ENCODE data around the gene ACTL7B.

The ACTL7B gene

DNA sequence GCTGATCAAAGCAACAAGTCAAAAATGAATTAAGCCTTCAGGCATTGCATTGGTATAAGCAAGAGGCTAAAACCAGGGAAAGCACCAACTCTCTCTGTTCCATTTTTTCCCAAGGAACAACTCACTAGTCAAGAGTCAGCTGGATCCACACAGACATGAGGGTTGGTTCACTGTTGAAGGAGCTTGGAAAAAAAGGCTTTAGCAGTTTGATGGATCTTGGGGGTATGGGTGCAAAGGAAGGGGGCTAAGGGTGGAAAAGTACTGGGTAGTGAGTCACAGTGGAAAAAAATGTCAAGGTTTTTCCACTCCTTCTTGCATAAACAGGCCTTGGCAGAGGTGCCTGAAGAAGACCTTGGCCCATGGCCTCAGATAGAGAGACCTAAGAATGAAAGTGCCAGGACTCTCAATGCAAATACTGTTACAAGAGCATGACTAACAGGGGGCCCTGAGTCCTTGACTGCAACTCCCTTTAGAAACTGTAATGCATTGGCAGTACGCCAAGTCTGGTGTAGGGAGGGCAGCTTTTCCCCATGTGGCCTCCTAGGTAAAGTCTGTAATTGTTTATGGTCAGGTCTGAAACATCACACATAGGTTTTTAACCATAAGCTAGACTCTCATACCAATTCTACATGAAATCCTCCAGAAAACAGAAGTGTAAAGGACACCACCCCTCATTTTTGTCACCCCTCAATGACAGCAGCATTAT, 30.0 kb upstream of the ACTL7B start:
- no peaks in the 10 kb centered on the region for H3K4me1 ChIP-seq (ENCODE audit: control insufficient read depth, low read depth, low read length)
- H3K9ac ChIP-seq (ENCODE audit: low read length) = no peak overlapping the region
- no peak overlapping the region for H3K27ac ChIP-seq (ENCODE audit: low read length)
- peaks cover 28% of the 10 kb centered on the region for H3K36me3 ChIP-seq (ENCODE audit: control insufficient read depth, low read depth, low read length)
- H3K9me3 ChIP-seq (ENCODE audit: control insufficient read depth, low read depth, low read length) = no peaks in the 10 kb centered on the region
- H3K4me3 ChIP-seq (ENCODE audit: low read length) = no peak overlapping the region
- no peaks in the 10 kb centered on the region for H3K27me3 ChIP-seq (ENCODE audit: control insufficient read depth, insufficient read depth, low read length)

DNA sequence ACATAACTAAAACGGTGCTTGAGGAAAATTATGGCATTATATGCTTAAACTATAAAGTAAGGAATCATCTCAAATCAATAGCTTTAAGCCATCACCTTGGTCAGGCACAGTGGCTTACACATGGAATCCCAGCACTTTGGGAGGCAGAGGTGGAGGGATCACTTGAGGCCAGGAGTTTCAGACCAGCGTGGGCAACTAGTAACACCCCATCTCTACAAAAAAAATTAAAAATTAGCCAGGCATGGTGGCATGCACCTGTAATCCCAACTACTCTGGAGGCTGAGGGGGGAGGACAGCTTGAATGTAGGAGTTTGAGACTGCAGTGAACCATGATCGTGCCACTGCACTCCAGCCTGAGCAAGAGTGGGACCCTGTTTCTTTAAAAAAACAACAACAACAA, 28.9 kb upstream of the ACTL7B start:
- Histone ChIP-seq H3K9me3 (ENCODE audit: control insufficient read depth, low read depth, low read length) (no peaks in the 10 kb centered on the region), H3K27ac (ENCODE audit: low read length) (no peak overlapping the region), H3K4me1 (ENCODE audit: control insufficient read depth, low read depth, low read length) (no peaks in the 10 kb centered on the region), H3K4me3 (ENCODE audit: low read length) (no peak overlapping the region), H3K27me3 (ENCODE audit: control insufficient read depth, insufficient read depth, low read length) (no peaks in the 10 kb centered on the region), H3K36me3 (ENCODE audit: control insufficient read depth, low read depth, low read length) (peaks cover 31% of the 10 kb centered on the region), H3K9ac (ENCODE audit: low read length) (no peak overlapping the region)

DNA sequence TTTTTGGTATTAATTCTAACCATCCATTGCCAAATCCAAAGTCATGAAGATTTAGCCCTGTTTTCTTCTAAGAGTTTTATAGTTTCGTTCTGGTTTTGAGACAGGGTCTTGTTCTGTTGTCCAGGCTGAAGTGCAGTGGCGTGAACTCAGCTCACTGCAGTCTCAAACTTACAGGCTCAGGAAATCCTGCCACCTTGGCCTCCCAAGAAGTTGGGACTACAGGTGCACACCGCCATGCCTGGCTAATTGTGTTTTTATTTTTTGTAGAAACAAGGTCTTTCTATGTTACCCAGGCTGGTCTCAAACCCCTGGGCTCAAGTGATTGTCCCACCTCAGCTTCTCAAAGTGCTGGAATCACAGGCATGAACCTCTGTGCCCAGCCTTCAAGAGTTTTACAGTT, 27.3 kb upstream of the ACTL7B start:
- no peak overlapping the region for H3K9ac ChIP-seq (ENCODE audit: low read length)
- H3K27me3 ChIP-seq (ENCODE audit: control insufficient read depth, insufficient read depth, low read length) = no peaks in the 10 kb centered on the region
- peaks cover 34% of the 10 kb centered on the region for H3K36me3 ChIP-seq (ENCODE audit: control insufficient read depth, low read depth, low read length)
- H3K4me3 ChIP-seq (ENCODE audit: low read length) = no peak overlapping the region
- no peaks in the 10 kb centered on the region for H3K4me1 ChIP-seq (ENCODE audit: control insufficient read depth, low read depth, low read length)
- H3K27ac ChIP-seq (ENCODE audit: low read length) = no peak overlapping the region
- no peaks in the 10 kb centered on the region for H3K9me3 ChIP-seq (ENCODE audit: control insufficient read depth, low read depth, low read length)

GRCh38 chr9:108882052-108882888, 26.5 kb upstream of the ACTL7B start:
- Histone ChIP-seq H3K4me3 (ENCODE audit: low read length) (no peak overlapping the region), H3K27me3 (ENCODE audit: control insufficient read depth, insufficient read depth, low read length) (no peaks in the 10 kb centered on the region), H3K9ac (ENCODE audit: low read length) (no peak overlapping the region), H3K4me1 (ENCODE audit: control insufficient read depth, low read depth, low read length) (no peaks in the 10 kb centered on the region), H3K27ac (ENCODE audit: low read length) (no peak overlapping the region), H3K36me3 (ENCODE audit: control insufficient read depth, low read depth, low read length) (peaks cover 39% of the 10 kb centered on the region), H3K9me3 (ENCODE audit: control insufficient read depth, low read depth, low read length) (no peaks in the 10 kb centered on the region)

DNA sequence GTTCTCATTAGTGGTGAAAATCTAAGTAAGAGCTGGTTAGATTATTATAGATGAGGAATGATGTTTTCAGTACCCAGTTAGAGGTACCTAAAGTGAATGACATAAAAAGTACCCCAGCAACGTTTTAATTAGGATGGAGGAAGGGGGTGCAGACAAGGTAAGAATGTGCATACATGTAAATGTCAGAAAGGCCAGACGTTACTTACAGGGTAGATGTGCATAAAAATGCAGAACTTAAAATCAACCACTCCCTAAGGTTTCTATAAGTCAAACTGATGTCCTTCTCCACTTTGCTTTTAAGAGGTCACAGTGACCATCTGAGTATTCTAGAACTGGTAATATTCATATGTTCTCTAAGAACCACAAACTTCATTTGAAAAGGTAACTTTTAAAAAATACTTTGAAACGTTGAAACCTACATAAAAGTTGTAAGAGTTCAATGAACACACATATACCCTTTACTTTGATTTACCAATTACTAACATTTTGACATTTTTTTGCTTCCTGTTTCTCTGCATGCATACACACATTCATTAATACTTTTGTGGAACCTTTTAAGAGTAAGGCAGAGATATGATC, 25.0 kb upstream of the ACTL7B start:
- Histone ChIP-seq H3K27me3 (ENCODE audit: control insufficient read depth, insufficient read depth, low read length) (no peaks in the 10 kb centered on the region), H3K36me3 (ENCODE audit: control insufficient read depth, low read depth, low read length) (peaks cover 39% of the 10 kb centered on the region), H3K9ac (ENCODE audit: low read length) (no peak overlapping the region), H3K4me3 (ENCODE audit: low read length) (no peak overlapping the region), H3K4me1 (ENCODE audit: control insufficient read depth, low read depth, low read length) (no peaks in the 10 kb centered on the region), H3K27ac (ENCODE audit: low read length) (no peak overlapping the region), H3K9me3 (ENCODE audit: control insufficient read depth, low read depth, low read length) (no peaks in the 10 kb centered on the region)

DNA sequence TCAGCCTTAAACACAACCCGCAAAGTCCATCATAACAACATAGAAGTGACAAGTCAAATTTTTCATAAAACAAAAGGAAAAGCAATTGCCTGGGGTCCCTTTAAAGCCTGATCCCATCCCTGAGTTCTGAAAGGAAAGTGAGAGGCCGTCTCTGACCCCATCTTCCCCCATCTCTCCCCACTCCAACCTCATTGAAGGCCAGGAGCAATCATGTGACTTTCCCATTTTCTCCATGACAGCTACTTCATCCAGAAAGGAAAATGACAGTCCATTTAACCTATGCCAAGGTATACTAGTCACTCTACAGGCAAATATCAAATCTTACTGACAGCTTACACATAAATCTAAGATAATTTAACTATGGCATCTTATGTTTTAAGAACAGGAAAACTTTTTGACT, 21.7 kb upstream of the ACTL7B start:
- Histone ChIP-seq H3K9ac (ENCODE audit: low read length) (no peak overlapping the region), H3K36me3 (ENCODE audit: control insufficient read depth, low read depth, low read length) (peaks cover 59% of the 10 kb centered on the region), H3K4me3 (ENCODE audit: low read length) (no peak overlapping the region), H3K27ac (ENCODE audit: low read length) (no peak overlapping the region), H3K27me3 (ENCODE audit: control insufficient read depth, insufficient read depth, low read length) (no peaks in the 10 kb centered on the region), H3K4me1 (ENCODE audit: control insufficient read depth, low read depth, low read length) (no peaks in the 10 kb centered on the region), H3K9me3 (ENCODE audit: control insufficient read depth, low read depth, low read length) (no peaks in the 10 kb centered on the region)

GRCh38 chr9:108876425-108876824, 20.6 kb upstream of the ACTL7B start:
- Histone ChIP-seq H3K36me3 (ENCODE audit: control insufficient read depth, low read depth, low read length) (peaks cover 62% of the 10 kb centered on the region), H3K4me1 (ENCODE audit: control insufficient read depth, low read depth, low read length) (no peaks in the 10 kb centered on the region), H3K9ac (ENCODE audit: low read length) (no peak overlapping the region), H3K27me3 (ENCODE audit: control insufficient read depth, insufficient read depth, low read length) (no peaks in the 10 kb centered on the region), H3K9me3 (ENCODE audit: control insufficient read depth, low read depth, low read length) (no peaks in the 10 kb centered on the region), H3K27ac (ENCODE audit: low read length) (no peak overlapping the region), H3K4me3 (ENCODE audit: low read length) (no peak overlapping the region)

DNA sequence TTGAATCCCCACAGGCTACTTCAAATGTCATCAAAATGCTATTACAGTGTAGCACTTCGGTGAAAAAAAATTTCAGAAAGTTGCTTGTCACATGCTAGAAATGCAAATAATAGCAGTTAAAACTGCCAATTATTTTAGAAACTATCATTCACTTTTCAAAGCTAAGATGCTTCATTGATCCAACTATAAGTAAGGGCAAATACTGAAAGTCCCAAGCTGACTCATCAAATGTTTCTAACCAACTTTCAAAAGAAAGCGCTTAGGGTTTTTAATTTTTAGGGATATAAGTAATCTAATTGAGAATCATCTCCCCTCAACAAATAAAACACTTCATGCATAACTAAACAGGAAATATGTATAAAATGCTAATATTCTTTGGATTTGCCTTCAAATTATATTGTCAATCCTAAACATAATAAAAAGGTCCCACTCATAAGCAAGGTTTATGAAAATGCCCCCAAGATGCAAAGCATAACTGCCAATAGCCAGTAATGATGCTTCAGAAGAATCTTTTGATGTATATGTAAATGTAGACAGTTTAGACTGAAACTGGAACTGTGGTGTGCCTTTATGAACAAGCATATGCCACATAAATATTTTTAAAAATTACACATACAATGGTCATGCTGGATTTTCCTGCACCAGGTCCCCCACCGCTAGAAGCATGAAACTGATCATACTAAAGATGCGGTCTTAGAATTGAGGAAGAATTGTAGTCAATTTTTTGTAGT, 18.4 kb upstream of the ACTL7B start:
- Histone ChIP-seq H3K4me1 (ENCODE audit: control insufficient read depth, low read depth, low read length) (no peaks in the 10 kb centered on the region), H3K36me3 (ENCODE audit: control insufficient read depth, low read depth, low read length) (peaks cover 54% of the 10 kb centered on the region), H3K27ac (ENCODE audit: low read length) (no peak overlapping the region), H3K9ac (ENCODE audit: low read length) (no peak overlapping the region), H3K27me3 (ENCODE audit: control insufficient read depth, insufficient read depth, low read length) (no peaks in the 10 kb centered on the region), H3K9me3 (ENCODE audit: control insufficient read depth, low read depth, low read length) (no peaks in the 10 kb centered on the region), H3K4me3 (ENCODE audit: low read length) (no peak overlapping the region)

GRCh38 chr9:108869092-108869725, 13.4 kb upstream of the ACTL7B start:
- H3K4me1 ChIP-seq (ENCODE audit: control insufficient read depth, low read depth, low read length) = no peaks in the 10 kb centered on the region
- H3K9ac ChIP-seq (ENCODE audit: low read length) = no peak overlapping the region
- H3K9me3 ChIP-seq (ENCODE audit: control insufficient read depth, low read depth, low read length) = no peaks in the 10 kb centered on the region
- peaks cover 35% of the 10 kb centered on the region for H3K36me3 ChIP-seq (ENCODE audit: control insufficient read depth, low read depth, low read length)
- no peak overlapping the region for H3K4me3 ChIP-seq (ENCODE audit: low read length)
- H3K27me3 ChIP-seq (ENCODE audit: control insufficient read depth, insufficient read depth, low read length) = no peaks in the 10 kb centered on the region
- no peak overlapping the region for H3K27ac ChIP-seq (ENCODE audit: low read length)

DNA sequence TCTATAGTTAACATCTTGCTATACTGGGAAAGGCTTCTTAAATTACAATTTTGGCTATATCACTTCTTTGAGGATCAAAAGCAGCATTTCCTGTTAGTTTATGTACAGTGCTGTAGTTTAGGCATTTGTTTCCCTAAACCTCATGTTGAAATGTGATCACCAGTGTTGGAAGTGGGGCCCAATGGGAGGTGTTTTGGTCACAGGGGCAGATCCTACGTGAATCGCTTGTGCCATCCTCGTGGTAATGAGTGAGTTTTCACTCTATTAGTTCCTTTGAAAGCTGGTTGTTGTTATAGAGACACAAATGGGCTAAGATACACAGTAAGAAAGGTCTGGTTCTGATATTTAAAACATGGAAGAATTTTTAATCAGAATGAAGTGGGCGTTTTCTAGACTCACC, 12.0 kb upstream of the ACTL7B start:
- no peak overlapping the region for H3K27ac ChIP-seq (ENCODE audit: low read length)
- H3K4me1 ChIP-seq (ENCODE audit: control insufficient read depth, low read depth, low read length) = no peaks in the 10 kb centered on the region

GRCh38 chr9:108867116-108867515, 11.3 kb upstream of the ACTL7B start:
- H3K27me3 ChIP-seq (ENCODE audit: control insufficient read depth, insufficient read depth, low read length) = no peaks in the 10 kb centered on the region
- no peak overlapping the region for H3K27ac ChIP-seq (ENCODE audit: low read length)
- no peaks in the 10 kb centered on the region for H3K4me1 ChIP-seq (ENCODE audit: control insufficient read depth, low read depth, low read length)
- peaks cover 19% of the 10 kb centered on the region for H3K36me3 ChIP-seq (ENCODE audit: control insufficient read depth, low read depth, low read length)
- H3K4me3 ChIP-seq (ENCODE audit: low read length) = no peak overlapping the region
- no peak overlapping the region for H3K9ac ChIP-seq (ENCODE audit: low read length)
- no peaks in the 10 kb centered on the region for H3K9me3 ChIP-seq (ENCODE audit: control insufficient read depth, low read depth, low read length)

More for the DNA sequence above, 12.0 kb upstream of the ACTL7B start:
- Histone ChIP-seq H3K36me3 (ENCODE audit: control insufficient read depth, low read depth, low read length) (peaks cover 21% of the 10 kb centered on the region), H3K9ac (ENCODE audit: low read length) (no peak overlapping the region), H3K4me3 (ENCODE audit: low read length) (no peak overlapping the region), H3K27me3 (ENCODE audit: control insufficient read depth, insufficient read depth, low read length) (no peaks in the 10 kb centered on the region), H3K9me3 (ENCODE audit: control insufficient read depth, low read depth, low read length) (no peaks in the 10 kb centered on the region)
